HG02759 (cell line): Measurements from ENCODE around the gene TRIM25.

ENCODE experiments used
- ATAC-seq: cut with Tn5 transposase; IDR thresholded peaks from one replicate; pipeline ENCODE4 v1.9.1; 2021; ENCODE audit warnings: mild to moderate bottlenecking, moderate library complexity; ENCODE audit not compliant: unreplicated experiment

Gene TRIM25

GRCh38 chr17:56870081-56870651 is 43.7 kb downstream of the TRIM25 start:
- ATAC-seq: no peak

DNA sequence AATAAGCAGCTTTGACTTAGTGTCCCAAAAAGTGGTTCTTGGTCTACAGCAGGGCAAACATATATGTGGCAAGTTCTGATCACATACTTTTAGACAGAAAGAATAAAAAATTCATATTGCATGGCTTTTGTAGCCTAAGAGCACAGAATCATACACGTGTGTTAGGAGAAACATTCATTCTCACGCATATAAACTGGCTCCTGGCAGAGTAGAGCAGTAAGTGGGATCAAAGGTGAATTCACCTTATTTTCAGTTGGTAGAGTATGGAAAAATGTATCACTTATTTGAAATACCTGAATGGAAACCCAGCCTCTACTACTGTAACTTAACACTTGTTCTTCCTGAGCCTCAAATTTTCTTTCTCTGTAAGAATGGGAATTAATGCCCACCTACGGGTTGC is 45.1 kb downstream of the TRIM25 start:
- ATAC-seq: no peak

DNA sequence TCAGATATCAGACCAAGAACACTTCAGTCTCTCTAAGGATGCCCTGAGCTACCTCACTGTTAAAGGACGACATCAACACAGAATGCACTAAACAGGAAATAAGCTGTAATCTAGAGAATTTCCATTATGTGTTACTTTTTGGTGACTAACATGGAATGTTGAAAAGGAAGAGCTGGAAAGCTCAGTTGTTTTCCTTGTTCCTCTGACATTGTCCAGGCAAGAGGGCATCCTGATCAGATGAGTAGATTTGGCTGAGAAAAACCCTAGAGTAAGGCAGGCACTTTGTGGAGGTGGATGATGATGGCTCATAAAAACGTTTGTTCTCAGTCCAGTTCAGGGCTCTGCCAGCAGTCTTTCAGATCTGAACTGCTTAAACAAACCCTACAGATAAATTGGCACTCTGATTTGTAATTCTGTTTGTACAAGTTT is 45.9 kb downstream of the TRIM25 start:
- no peak for ATAC-seq

DNA sequence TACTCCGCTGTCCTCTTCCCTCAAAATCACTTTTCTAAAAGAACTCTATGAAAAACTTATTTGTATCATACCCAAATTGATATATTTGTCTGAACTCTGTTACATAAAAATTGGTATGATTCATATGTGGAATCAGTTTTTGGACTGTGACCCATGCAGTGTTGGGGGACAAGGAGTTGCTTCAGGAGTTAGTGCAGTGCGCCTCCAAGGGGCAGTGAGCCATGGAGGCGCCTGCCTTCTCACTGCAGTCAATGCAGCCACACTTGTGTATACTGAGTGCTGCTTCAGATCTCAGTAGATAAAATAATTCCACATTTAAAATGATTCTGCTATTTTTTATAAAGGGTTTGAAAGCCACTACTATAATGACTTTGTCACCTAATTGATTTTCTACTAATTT is 47.4 kb downstream of the TRIM25 start:
- ATAC-seq: no peak

- no peak for ATAC-seq
Observed at GRCh38 chr17:56866076-56866475, 47.8 kb downstream of the TRIM25 start.

DNA sequence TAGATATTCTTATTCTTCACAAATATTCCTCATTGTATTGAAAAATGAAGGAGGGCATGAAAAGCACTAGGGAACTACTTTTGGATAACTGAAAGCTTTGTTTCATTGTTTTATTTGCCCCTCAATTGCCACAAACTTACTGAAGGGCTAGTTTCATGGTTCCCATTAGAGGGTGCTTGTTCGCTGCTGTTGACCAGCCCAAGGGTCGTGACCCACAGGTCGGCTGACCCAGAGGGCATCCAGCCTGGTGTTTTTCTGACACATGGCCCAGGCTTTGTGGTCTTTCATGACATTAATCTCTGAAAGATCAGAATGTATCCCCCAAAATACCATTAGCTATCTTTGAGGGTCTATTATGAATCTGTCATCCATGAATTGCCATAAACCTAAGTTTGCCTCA is 49.9 kb downstream of the TRIM25 start:
- no peak for ATAC-seq

DNA sequence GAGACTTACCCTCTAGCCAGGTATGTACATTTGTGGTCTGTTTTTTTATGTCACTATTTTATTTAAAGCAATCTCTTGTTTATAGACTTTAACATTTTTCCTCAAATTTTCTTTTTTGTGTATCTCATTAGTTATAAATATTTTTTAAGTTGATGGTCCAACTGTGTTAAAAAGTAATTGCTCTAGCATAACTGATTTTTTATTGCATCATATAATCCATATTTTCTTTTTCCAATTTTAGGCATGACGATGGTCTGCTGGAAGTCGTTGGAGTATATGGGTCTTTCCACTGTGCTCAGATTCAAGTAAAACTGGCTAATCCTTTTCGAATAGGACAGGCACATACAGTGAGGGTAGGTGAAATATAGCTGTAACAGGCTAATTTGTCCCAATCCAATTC is 52.0 kb downstream of the TRIM25 start:
- ATAC-seq: no peak

GRCh38 chr17:56851008-56851407 is 62.8 kb downstream of the TRIM25 start:
- no peak for ATAC-seq

DNA sequence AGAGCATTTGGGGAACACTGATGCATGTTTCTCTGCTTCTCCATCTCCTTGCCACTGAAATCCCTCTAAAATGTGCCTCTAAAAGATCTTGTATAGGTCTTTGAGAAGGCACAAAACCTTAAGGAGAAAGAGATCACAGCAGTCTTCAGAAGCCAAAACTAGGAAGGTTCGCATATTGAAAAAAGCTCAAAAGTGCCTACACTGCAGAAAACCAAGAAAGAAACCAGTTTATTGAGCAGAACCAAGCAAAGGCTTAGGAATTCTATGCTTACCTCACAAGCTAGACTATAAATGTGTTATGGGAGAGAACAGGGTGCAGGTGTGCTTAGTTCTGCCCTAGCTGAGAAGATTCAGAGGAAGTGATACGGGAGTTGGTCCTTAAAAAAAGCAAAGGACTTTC is 63.3 kb downstream of the TRIM25 start:
- ATAC-seq: no peak

DNA sequence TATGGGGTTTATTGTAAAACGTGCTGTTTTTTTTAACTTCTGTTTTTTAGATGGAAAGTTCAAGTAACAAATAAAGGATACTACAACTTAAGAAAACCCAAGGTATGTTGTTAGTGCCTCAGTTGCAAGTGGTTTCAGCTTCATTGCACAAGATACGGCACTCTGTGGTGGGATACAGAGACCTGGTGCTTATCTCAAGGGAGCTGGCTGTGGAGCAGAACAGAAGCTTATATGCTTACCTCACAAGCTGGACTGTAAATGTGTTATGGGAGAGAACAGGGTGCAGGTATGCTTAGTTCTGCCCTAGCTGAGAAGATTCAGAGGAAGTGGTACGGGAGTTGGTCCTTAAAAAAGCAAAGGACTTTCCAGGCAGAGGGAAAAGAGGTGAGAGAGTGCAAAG is 64.7 kb downstream of the TRIM25 start:
- ATAC-seq: no peak

GRCh38 chr17:56847106-56847505 is 66.7 kb downstream of the TRIM25 start:
- ATAC-seq: no peak

DNA sequence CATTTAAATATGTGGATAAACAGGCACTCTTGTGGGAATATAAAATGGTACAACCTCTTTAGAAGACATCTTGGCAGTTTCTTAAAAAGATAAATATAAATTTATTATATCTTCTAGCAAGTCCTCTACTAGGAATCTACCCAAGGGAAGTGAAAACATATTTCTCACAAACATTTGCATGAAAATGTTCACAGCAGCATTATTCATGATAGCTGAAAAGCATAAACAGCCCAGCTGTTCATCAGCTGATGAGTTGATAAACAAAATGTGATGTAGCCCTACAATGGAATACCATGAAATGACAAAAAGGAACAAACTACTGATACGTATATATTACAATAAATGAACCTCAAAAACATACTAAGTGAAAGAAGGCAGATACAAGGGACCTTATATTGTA is 67.9 kb downstream of the TRIM25 start:
- no peak for ATAC-seq

DNA sequence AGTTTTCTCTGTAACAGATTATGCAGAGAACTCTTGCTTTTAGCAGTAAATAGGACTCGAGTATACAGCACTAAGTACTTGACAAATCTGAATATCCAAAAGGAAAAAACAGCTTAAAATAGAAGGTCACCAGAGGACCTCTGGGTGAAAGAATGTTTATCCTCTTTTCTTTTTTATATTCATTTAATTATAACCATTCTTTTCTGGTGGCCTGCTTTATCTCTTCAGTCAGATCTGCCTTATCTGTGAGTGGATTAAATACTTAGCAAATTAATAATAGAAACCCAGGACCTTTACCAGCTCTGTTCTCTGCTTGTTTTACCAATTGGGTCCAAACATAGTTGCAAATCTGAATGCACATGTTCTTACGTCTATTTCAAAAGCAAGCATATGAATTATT is 71.3 kb downstream of the TRIM25 start:
- no peak for ATAC-seq

GRCh38 chr17:56838687-56839086 is 75.2 kb downstream of the TRIM25 start:
- ATAC-seq: no peak
